HG03460 (cell line): ENCODE results near the gene UMODL1.

Experiments
- ATAC-seq: cut with Tn5 transposase; IDR thresholded peaks from one replicate; pipeline ENCODE4 v1.9.1; 2021; ENCODE audit not compliant: unreplicated experiment

UMODL1 gene

GRCh38 chr21:42124826-42125570, 53.9 kb downstream of the UMODL1 start:
- no peak for ATAC-seq

DNA sequence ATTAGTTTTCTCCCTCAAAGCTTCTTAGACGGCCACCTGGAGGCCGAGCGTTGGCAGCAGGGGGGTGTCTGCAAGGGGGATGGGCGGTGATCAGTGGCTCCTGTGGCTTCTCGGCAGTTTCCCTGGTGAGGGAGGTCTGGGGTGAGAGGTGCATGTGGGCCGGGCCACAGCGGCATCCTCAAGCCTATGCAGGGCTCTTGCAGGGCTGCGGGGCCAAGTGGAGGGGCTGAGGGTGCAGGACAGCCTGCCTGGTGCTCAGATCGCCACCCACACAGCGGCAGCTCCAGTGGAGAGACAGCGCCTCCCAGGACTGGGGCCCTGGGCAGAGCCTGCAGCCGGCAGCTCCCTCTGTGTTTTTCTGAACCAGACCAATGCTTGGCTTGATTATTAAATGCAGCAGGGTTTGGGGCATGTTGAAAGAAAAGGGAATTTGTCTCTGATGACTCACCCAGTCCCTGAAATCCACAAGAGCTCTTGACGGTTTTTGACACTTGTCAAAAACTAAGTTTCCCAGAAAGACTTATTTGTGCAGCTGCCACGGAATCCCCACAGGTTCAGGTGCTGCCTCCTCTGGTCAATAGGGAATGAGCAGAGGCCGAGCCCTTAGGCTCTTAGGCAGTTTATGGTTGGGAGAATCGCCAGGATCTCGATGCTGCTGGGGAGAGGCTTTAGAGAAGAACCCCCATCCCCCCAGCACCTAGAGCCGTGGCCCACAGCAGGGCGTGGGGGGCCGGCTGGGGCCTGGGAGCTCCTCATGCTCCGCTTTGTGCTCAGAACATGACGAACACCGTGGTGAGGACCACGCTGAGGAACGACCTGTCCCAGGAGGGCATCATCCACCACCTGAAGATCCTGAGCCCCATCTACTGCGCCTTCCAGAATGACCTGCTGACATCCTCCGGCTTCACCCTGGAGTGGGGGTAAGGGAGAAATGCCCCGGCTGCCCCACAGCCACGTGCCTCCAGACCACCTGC, 54.7 kb downstream of the UMODL1 start:
- ATAC-seq, result no peak

DNA sequence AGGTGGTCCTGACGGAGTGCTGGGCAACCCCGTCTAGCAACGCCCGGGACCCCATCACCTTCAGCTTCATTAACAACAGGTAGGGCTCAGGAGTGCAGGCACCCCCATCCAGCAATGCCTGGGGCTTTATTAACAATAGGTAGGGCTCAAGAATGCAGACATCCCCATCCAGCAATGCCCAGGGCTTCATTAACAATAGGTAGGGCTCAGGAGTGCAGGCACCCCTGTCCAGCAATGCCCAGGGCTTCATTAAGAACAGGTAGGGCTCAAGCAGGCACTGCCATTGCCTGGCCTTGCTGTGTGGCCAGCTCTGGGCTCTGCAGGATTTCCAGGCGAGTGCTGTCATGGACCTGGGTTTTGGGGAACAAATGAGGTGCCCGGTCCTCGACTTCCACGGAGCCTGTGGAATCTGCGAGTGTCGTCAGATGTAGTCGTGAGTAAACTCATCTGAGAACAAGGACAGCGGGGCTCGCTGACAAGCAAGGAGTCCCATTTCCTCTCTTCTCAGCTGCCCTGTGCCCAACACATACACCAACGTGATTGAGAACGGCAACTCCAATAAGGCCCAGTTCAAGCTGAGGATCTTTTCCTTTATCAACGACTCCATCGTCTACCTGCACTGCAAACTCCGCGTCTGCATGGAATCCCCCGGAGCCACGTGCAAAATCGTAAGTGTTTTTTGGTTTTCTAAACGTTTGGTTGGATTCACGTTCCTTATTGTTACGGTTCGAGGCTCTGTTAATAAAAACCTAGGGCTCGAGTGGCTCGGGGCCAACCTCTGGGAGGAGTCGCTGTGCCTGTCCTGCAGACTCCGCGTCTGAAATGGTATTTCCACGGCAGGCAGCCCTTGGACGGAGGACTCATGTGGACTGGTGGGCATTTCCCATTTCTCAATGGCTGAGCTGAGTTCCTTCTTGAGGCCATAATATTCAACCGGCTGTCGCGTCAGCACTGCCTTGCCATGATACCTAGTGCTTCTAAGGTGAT, 56.3 kb downstream of the UMODL1 start:
- no peak for ATAC-seq

DNA sequence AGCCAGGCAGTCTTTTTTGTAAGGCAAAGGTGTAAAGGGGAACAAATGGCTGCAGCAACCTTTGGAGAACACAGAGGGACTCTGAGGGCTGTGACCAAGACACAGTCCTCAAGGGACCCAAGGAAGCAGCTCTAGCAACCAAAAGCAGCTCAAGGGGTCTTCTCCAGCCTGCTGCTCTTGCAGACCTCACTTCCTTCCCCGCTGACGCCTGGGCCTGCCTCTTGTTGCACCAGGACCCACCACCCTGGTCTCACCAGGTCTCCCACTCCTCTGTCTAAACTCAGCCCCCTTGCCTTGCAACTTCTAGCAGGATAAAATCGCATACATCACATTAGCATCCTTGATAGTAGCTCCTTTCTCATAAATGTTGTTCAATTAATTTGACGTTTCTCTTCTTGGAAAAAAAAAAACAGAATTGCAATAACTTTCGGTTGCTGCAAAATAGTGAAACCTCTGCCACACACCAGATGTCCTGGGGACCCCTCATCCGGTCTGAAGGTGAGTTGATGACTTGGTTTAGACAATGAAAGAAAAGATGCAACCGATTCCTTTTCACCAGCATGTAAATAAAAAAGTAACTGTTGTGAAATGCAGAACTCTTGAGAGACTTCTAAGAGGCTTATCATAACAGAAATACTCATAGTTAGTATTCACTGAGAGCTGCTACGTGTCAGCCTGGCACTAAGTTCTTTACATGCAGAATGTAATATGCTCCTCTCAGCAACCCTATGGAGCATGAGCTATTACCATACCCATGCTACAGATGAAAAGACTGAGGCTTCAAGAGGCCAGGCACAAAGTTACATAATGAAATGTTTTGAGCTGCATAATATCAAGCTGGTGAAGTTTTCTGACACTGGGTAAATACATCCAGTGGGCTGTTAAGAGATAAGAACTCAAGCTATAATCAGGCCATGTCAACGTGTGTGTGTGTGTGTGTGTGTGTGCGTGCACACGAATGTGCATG, 58.5 kb downstream of the UMODL1 start:
- ATAC-seq, result no peak

DNA sequence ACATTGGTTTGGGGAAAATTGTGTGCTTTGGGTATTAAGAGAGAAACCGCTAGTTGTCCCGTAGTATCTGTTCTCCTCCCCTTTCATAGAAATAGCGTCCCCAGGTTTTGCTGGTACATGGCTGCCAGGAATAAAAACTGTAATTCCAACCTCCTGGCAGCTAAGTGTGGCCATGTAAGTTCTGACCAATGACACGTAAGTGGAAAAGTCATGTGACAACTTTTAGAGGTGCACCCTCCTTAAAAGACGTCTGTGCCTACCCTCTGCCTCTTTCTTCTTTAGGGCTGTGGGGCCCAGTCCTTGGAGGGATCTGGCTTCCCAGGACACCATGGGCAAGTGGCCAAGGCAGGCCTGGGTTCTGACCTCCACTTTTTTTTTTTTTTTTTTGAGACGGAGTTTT, 59.3 kb downstream of the UMODL1 start:
- no peak for ATAC-seq

DNA sequence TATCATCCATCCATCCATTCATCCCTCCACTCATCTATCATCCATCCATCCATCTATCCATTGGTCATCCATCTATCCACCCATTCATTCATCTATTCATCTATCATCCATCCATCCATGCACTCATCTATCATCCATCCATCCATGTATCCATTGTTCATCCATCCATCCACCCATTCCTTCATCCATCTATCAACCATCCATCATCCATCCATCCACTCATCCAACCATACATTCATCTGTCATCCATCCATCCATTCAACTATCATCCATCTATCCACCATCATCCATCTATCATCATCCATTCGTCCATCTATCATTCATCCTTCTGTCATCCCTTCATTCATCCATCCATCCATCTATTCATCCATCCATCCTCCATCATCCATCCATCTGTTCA, 61.1 kb downstream of the UMODL1 start:
- no peak for ATAC-seq

- ATAC-seq, result no peak
These were observed 62.0 kb downstream of the UMODL1 start for GRCh38 chr21:42133131-42133530.

DNA sequence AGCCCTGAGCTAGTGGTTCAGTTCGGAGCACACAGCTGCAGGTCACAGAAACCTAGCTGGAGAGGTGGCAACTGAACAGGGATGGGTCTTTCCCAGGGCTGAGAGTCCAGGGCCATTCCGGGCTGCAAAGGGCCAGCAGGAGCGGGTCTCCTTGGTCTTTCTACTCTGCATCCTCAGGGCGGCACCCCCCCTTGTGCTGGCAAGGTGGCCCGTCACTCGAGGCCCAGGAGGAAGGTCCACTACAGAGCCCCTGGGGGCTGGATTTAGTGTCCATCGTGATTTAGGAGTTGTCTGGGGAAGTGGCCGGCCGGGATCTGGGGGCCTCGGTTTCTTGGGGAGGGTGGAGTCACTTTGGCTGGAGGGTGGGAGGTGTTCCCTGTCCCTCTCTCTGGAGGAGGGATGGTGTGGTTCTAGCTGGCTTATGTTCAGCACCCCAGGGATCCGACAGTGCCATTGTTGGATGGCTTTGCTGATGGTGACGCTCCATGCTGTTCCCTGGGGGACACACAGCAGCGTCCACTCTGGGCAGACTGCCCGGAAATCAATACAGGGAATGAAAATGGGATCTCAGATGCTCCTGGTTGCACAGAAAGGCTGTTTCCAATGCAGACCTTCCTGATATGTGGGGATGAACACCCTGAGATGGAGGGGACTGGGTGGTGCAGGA, 64.4 kb downstream of the UMODL1 start:
- ATAC-seq, result no peak

DNA sequence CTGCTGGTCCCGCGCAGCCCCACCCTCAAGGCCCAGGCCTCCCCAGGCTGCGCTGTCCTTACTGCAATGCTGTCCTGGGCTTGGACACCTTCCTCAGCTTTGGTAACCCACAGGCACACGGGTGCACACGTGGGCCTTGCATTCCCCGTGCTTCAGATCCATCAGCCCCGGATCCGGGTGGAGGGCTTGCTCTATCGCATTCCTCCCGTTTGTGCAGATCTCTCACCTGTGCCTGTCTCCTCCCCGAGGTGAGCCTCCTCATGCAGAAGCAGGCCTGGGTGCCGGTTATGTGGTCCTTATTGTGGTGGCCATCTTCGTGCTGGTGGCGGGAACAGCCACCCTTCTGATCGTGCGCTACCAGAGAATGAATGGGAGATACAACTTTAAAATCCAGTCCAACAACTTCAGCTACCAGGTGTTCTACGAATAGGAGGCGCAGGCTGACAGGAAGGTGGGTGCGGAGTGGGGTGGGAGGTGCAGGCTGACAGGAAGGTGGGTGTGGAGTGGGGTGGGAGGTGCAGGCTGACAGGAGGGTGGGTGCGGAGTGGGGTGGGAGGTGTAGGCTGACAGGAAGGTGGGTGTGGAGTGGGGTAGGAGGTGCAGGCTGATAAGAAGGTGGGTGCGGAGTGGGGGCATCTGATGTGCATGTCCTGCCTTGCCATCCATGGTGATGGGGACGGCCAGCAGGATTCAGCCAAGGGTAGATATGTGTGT, 66.2 kb downstream of the UMODL1 start:
- ATAC-seq, result no peak

DNA sequence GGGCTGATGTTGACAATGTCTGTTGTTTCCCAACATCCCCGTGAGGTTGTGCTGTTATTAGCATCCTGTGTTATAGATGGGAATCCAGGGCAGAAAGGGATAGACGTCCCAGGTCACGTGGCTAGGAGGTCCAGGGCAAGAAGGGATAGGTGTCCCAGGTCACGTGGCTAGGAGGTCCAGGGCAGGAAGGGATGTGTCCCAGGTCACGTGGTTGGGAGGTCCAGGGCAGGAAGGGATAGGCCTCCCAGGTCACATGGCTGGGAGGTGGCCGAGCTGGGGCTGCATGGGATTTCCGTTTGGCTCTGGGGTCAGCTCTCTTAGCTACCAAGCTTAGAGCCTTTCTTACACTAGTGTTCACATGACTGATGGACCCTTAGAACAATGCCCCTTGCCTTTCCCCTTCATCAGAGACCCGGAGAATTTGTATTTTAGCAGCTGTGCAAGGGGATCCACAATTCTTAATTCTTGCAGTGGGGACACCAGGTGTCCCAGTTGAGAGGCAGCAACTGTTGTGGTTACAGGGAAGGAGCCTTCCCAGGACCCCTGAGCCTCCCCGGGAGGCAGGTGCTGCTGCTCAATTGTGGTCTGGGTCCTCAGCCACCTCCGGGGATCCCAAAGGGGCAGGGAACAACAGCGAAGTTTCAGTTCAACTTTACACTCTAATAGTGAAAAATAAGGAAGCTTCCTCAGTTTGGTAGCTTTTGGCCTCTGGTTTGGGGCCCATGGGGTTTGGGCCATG, 69.2 kb downstream of the UMODL1 start:
- ATAC-seq, result no peak

DNA sequence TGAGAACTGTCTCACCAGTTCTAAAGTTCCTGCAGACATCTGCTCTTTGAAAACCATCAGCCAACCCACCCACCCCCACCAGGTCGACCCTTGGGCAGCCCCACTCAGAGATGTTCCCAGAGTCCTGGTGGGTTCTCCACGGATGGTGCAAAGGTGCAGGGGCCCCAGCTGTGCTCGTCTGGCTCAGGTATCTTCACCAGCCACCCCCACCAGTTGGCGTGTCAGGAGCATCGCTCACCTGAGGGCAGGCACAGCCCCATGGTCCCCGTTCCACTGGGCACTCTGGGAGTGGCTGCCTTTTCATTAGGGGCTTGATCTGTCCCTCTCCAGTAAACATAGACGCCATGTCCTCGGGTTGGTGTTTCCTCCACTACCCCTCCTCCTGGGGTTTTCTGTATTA, 70.5 kb downstream of the UMODL1 start:
- no peak for ATAC-seq

DNA sequence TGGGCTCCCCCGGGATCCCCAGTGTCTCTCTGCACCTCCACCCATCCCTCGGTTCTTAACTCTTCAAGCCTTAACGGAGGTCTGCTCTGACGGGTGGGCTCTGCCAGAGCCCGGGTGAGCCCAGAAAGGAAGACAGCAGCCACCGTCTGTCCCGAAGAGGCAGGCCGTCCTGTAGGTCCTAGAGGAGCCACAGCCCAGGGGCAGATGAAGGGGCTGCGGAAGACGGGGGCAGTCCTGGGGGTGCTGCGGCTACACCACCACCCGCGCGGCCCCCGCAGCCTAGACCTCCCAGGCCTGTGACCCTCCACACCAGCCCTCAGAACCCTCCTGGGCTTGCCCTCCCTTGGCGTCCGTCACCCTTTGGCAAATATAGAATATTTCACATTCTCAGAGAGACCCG, 71.0 kb downstream of the UMODL1 start:
- ATAC-seq, result no peak

GRCh38 chr21:42142627-42143026, 71.5 kb downstream of the UMODL1 start:
- no peak for ATAC-seq

DNA sequence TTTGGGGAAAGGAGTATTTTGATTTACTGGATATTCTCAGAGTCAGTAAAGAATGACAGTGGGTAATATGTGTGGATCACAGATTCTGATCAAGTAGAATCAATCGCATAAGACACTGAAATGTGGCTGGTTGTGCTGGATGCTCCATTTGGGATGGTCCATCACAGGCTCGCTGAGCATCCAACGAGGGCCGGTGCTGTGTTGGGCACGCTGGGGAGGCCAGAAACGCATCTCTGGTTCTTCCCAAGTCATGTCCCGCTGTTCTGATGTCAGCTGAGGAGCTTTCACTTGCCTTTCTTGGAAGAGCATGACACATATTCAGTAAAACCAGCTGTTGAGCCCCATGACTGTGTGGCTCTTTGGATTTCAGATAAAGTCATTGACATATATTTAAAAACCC, 72.0 kb downstream of the UMODL1 start:
- ATAC-seq, result no peak

- no peak for ATAC-seq
These were observed 73.1 kb downstream of the UMODL1 start for GRCh38 chr21:42144221-42144620.

- ATAC-seq, result no peak
These were observed 73.8 kb downstream of the UMODL1 start for GRCh38 chr21:42144679-42145568.
